HEK293 (cell line): Measurements from ENCODE around the gene IGDCC3.

Experiments
- CTCF ChIA-PET: fragments of 350-600 bp; formaldehyde crosslinking; extraction: SDS; loops from one replicate; lab custom pipeline; 2021; ENCODE audit warnings: antibody characterized with exemption; lab: Yijun Ruan, JAX
- POLR2A ChIA-PET: fragments of 300-600 bp; formaldehyde crosslinking; extraction: SDS; loops from one replicate; lab custom pipeline; 2020; ENCODE audit warnings: antibody characterized with exemption, inconsistent platforms; lab: Yijun Ruan, JAX
- H3K27ac ChIP-seq: fragments of 200-500 bp; sonication (Bioruptor generic); 2 replicates; pipeline ENCODE4 v1.5.1; 2014; ENCODE audit warnings: low read depth, low read length, control low read depth, inconsistent platforms; ENCODE audit errors: extremely low read depth
- H3K36me3 ChIP-seq, 2 experiments: fragments of 200-500 bp in 1 of 2; sonication (Bioruptor generic) in 1 of 2; 1 replicate in 1 of 2; 2 replicates in 1 of 2; pipeline ENCODE4 v1.5.1; 2014 to 2017; ENCODE audit warnings: inconsistent platforms in 2 of 2, low read length in 2 of 2; ENCODE audit not compliant: control insufficient read depth in 2 of 2, insufficient read depth in 1 of 2
- H3K4me1 ChIP-seq: fragments of 200-500 bp; sonication (Bioruptor generic); 2 replicates; pipeline ENCODE4 v1.5.1; 2014; ENCODE audit warnings: mild to moderate bottlenecking, low read length, inconsistent platforms; ENCODE audit not compliant: control insufficient read depth, insufficient read depth
- H3K4me3 ChIP-seq: 2 replicates; pipeline ENCODE4 v1.5.1; 2011; ENCODE audit warnings: low read depth, mild to moderate bottlenecking, control low read depth, low read length, moderate library complexity
- H3K9me3 ChIP-seq: fragments of 200-500 bp; sonication (Bioruptor generic); 2 replicates; pipeline ENCODE4 v1.5.1; 2014; ENCODE audit warnings: low read depth, low read length, inconsistent platforms; ENCODE audit not compliant: control insufficient read depth, insufficient read depth
- EGR2 ChIP-seq: fragments of 450-650 bp; formaldehyde crosslinking; IDR thresholded peaks from 2 replicates; pipeline ENCODE4 v1.5.1; 2016; ENCODE audit warnings: low read depth, missing biosample characterization, missing genetic modification characterization
- GLI4 ChIP-seq: fragments of 450-650 bp; formaldehyde crosslinking; IDR thresholded peaks from 2 replicates; pipeline ENCODE4 v1.5.1; 2016; ENCODE audit warnings: missing biosample characterization, missing genetic modification characterization
- HOXA7 ChIP-seq: sonication (generic); formaldehyde crosslinking; IDR thresholded peaks from 2 replicates; pipeline ENCODE4 v1.8.1; 2022; ENCODE audit warnings: missing genetic modification reagents, borderline replicate concordance
- KLF1 ChIP-seq: fragments of 450-650 bp; formaldehyde crosslinking; IDR thresholded peaks from 2 replicates; pipeline ENCODE4 v1.5.1; 2016; ENCODE audit warnings: missing biosample characterization, missing genetic modification characterization
- KLF8 ChIP-seq: fragments of 450-650 bp; formaldehyde crosslinking; IDR thresholded peaks from 2 replicates; pipeline ENCODE4 v1.5.1; 2016; ENCODE audit warnings: missing biosample characterization, missing genetic modification characterization
- PRDM1 ChIP-seq: fragments of 450-650 bp; formaldehyde crosslinking; IDR thresholded peaks from 2 replicates; pipeline ENCODE4; 2016; ENCODE audit warnings: missing biosample characterization, missing genetic modification characterization
- PRDM4 ChIP-seq: fragments of 450-650 bp; formaldehyde crosslinking; IDR thresholded peaks from 2 replicates; pipeline ENCODE4 v1.5.1; 2017; ENCODE audit warnings: missing biosample characterization, missing genetic modification characterization
- TRIM28 ChIP-seq: IDR thresholded peaks from 2 replicates; pipeline ENCODE4 v1.6.1; 2011; ENCODE audit warnings: low read length, control low read depth, borderline replicate concordance
- ZBTB17 ChIP-seq: fragments of 450-650 bp; formaldehyde crosslinking; IDR thresholded peaks from 2 replicates; pipeline ENCODE4 v1.5.1; 2016; ENCODE audit warnings: missing biosample characterization, missing genetic modification characterization
- ZFHX2 ChIP-seq: fragments of 450-650 bp; formaldehyde crosslinking; conservative IDR thresholded peaks from 2 replicates; pipeline ENCODE4 v1.5.1; 2016; ENCODE audit warnings: missing biosample characterization, missing genetic modification characterization
- ZNF132 ChIP-seq: fragments of 450-650 bp; formaldehyde crosslinking; IDR thresholded peaks from 2 replicates; pipeline ENCODE4 v1.5.1; 2017; ENCODE audit warnings: missing biosample characterization, missing genetic modification characterization, borderline replicate concordance
- ZNF174 ChIP-seq: fragments of 450-650 bp; formaldehyde crosslinking; IDR thresholded peaks from 2 replicates; pipeline ENCODE4 v1.5.0; 2017; ENCODE audit warnings: missing biosample characterization, mild to moderate bottlenecking, missing genetic modification characterization
- ZNF529 ChIP-seq: fragments of 450-650 bp; formaldehyde crosslinking; IDR thresholded peaks from 2 replicates; pipeline ENCODE4 v1.5.1; 2017; ENCODE audit warnings: missing genetic modification characterization, missing biosample characterization; ENCODE audit not compliant: insufficient replicate concordance
- ZNF530 ChIP-seq: fragments of 450-650 bp; formaldehyde crosslinking; IDR thresholded peaks from 2 replicates; pipeline ENCODE4 v1.5.1; 2016; ENCODE audit warnings: low read depth, missing biosample characterization, missing genetic modification characterization
- ZNF629 ChIP-seq: fragments of 450-650 bp; formaldehyde crosslinking; IDR thresholded peaks from 2 replicates; pipeline ENCODE4 v1.5.1; 2017; ENCODE audit warnings: missing biosample characterization, missing genetic modification characterization
- ZNF660 ChIP-seq: fragments of 450-650 bp; IDR thresholded peaks from 2 replicates; pipeline ENCODE4 v1.5.1; 2018; ENCODE audit warnings: missing biosample characterization, mild to moderate bottlenecking, missing genetic modification characterization
- ZNF707 ChIP-seq: fragments of 450-650 bp; formaldehyde crosslinking; IDR thresholded peaks from 2 replicates; pipeline ENCODE4 v1.5.1; 2016; ENCODE audit warnings: missing biosample characterization, missing genetic modification characterization
- ZNF791 ChIP-seq: fragments of 450-650 bp; formaldehyde crosslinking; IDR thresholded peaks from 2 replicates; pipeline ENCODE4 v1.5.1; 2016; ENCODE audit warnings: missing biosample characterization, missing genetic modification characterization
- ZNF837 ChIP-seq: fragments of 450-650 bp; formaldehyde crosslinking; IDR thresholded peaks from 2 replicates; pipeline ENCODE4 v1.5.1; 2016; ENCODE audit warnings: missing biosample characterization, missing genetic modification characterization
- ZXDB ChIP-seq: fragments of 450-650 bp; formaldehyde crosslinking; IDR thresholded peaks from 2 replicates; pipeline ENCODE4 v1.5.1; 2016; ENCODE audit warnings: missing biosample characterization, missing genetic modification characterization
- TF ChIP-seq, protein P1 (sequence below): fragments of 450-650 bp; formaldehyde crosslinking; IDR thresholded peaks from 2 replicates; pipeline ENCODE4 v1.5.1; 2016; ENCODE audit warnings: missing biosample characterization, missing genetic modification characterization, borderline replicate concordance
- TF ChIP-seq, protein P2 (sequence below): fragments of 450-650 bp; formaldehyde crosslinking; IDR thresholded peaks from 2 replicates; pipeline ENCODE4 v1.5.1; 2016; ENCODE audit warnings: missing biosample characterization, missing genetic modification characterization

IGDCC3 gene

DNA sequence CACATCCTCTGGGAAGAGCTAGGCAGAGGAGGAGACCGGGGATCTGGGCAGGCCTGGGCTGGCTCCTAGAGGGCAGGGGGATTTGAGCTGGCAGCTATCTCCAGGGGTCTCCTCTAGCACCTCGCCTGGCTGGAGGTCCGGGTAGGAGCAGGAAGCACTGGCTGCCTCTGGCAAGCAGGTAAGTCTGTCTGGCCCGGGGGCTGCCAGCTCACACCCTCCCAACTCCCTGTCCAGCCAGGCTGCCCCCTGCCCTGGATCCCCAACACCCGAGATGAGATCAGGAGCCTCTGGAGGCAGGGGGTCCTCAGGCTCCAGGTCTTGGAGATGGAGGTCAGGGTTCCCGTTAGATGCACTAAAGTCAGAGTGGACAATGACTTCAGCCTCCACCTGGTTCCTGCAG lies 6.2 kb upstream of the IGDCC3 start (continued):
- TF ChIP-seq, protein P1, sequence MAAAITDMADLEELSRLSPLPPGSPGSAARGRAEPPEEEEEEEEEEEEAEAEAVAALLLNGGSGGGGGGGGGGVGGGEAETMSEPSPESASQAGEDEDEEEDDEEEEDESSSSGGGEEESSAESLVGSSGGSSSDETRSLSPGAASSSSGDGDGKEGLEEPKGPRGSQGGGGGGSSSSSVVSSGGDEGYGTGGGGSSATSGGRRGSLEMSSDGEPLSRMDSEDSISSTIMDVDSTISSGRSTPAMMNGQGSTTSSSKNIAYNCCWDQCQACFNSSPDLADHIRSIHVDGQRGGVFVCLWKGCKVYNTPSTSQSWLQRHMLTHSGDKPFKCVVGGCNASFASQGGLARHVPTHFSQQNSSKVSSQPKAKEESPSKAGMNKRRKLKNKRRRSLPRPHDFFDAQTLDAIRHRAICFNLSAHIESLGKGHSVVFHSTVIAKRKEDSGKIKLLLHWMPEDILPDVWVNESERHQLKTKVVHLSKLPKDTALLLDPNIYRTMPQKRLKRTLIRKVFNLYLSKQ, result no peak
- TF ChIP-seq ZFHX2 (no peak), ZNF629 (tag by site-specific recombination) (no peak), ZNF132 (tag by site-specific recombination) (no peak), ZNF837 (tag by site-specific recombination) (no peak), ZNF529 (no peak), HOXA7 (CRISPR knock-in tag) (no peak), ZNF791 (tag by site-specific recombination) (no peak), ZNF530 (tag by site-specific recombination) (no peak), TRIM28 (no peak), ZNF174 (tag by site-specific recombination) (no peak), ZNF660 (no peak)

GRCh38 chr15:65383456-65383855 lies 5.7 kb upstream of the IGDCC3 start:
- H3K27ac ChIP-seq, result no peak overlapping the region
- H3K36me3 ChIP-seq, result no peaks in the 10 kb centered on the region
- H3K4me1 ChIP-seq, result peaks cover 18% of the 10 kb centered on the region
- H3K9me3 ChIP-seq, result no peaks in the 10 kb centered on the region
- ChIA-PET POLR2A (interaction anchor here (0.5 to 2.0 kb wide), 2 partner anchors 79 to 501 kb away, joined by 5 to 8 read pairs; partner anchors contain the start of gene RNU5B-1), CTCF (interaction anchor here (0.7 to 17.3 kb wide), 9 partner anchors 8 to 79 kb away, joined by 3 to 454 read pairs (median 6); partner anchors contain the start of gene RNU5B-1)
- TF ChIP-seq, protein P2, sequence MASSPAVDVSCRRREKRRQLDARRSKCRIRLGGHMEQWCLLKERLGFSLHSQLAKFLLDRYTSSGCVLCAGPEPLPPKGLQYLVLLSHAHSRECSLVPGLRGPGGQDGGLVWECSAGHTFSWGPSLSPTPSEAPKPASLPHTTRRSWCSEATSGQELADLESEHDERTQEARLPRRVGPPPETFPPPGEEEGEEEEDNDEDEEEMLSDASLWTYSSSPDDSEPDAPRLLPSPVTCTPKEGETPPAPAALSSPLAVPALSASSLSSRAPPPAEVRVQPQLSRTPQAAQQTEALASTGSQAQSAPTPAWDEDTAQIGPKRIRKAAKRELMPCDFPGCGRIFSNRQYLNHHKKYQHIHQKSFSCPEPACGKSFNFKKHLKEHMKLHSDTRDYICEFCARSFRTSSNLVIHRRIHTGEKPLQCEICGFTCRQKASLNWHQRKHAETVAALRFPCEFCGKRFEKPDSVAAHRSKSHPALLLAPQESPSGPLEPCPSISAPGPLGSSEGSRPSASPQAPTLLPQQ, result 0 out of 2 replicates have a peak, but pooled peaks have one; percentile 39
- TF ChIP-seq GLI4, result no peak
- no peak overlapping the region for H3K4me3 ChIP-seq

GRCh38 chr15:65382921-65383320 lies 5.1 kb upstream of the IGDCC3 start:
- Histone ChIP-seq H3K9me3 (no peaks in the 10 kb centered on the region), H3K27ac (no peak overlapping the region), H3K4me1 (peaks cover 22% of the 10 kb centered on the region), H3K4me3 (no peak overlapping the region), H3K36me3 (no peaks in the 10 kb centered on the region)
- POLR2A ChIA-PET, result interaction anchor here (0.5 to 2.0 kb wide), 5 partner anchors 60 to 502 kb away, joined by 3 to 8 read pairs (median 3); partner anchors contain the start of gene RNU5B-1
- TF ChIP-seq KLF1, result 0 out of 2 replicates have a peak, but pooled peaks have one; percentile 16
- no peak for TF ChIP-seq ZXDB (tag by site-specific recombination)
- peak; percentile 82 for TF ChIP-seq EGR2
- TF ChIP-seq KLF8 (tag by site-specific recombination), result no peak
- 0 out of 2 replicates have a peak, but pooled peaks have one; percentile 67 for TF ChIP-seq PRDM1 (tag by site-specific recombination)
- 0 out of 2 replicates have a peak, but pooled peaks have one; percentile 50 for TF ChIP-seq PRDM4 (tag by site-specific recombination)
- no peak for TF ChIP-seq ZNF707 (tag by site-specific recombination)
- peak; percentile 83 for TF ChIP-seq ZFHX2
- peak; percentile 63 for TF ChIP-seq ZBTB17
- CTCF ChIA-PET, result interaction anchor here (0.7 to 17.3 kb wide), 8 partner anchors 8 to 63 kb away, joined by 3 to 454 read pairs (median 6); no protein-coding TSS in a partner anchor
